ENCODE measurements around the gene ADAMTS19. TPM values are rescaled to one million over a fixed set of nuclear protein-coding genes. Genes with fewer than 3 reads are reported as not detected.

The ADAMTS19 gene
- total and polyA plus RNA-seq, 2 of the 8 experiments (the other 6 are each of a cell fraction or from before 2014, with no cell fraction given): 17.3 to 28.8 TPM

DNA sequence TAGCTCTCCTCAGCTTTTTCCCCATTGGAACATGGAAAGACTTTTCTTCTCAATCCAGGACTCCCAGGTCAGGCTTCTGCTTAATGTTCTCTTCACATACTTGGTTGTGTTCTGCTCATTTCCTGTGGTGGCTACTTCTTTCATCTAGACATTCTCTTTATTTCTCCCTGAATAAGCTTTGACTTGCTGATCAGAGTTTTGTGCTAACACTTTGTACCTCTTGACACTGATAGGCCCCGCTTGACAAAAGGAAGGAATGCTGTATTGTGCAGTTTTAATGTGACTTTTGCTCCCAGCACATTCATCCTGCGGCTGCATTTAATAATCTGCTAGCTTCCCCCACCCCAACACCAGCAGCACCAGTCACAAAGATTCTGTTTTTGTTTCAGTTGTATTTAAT, 196.9 kb downstream of the ADAMTS19 start (continued):
- TF ChIP-seq, protein P1, sequence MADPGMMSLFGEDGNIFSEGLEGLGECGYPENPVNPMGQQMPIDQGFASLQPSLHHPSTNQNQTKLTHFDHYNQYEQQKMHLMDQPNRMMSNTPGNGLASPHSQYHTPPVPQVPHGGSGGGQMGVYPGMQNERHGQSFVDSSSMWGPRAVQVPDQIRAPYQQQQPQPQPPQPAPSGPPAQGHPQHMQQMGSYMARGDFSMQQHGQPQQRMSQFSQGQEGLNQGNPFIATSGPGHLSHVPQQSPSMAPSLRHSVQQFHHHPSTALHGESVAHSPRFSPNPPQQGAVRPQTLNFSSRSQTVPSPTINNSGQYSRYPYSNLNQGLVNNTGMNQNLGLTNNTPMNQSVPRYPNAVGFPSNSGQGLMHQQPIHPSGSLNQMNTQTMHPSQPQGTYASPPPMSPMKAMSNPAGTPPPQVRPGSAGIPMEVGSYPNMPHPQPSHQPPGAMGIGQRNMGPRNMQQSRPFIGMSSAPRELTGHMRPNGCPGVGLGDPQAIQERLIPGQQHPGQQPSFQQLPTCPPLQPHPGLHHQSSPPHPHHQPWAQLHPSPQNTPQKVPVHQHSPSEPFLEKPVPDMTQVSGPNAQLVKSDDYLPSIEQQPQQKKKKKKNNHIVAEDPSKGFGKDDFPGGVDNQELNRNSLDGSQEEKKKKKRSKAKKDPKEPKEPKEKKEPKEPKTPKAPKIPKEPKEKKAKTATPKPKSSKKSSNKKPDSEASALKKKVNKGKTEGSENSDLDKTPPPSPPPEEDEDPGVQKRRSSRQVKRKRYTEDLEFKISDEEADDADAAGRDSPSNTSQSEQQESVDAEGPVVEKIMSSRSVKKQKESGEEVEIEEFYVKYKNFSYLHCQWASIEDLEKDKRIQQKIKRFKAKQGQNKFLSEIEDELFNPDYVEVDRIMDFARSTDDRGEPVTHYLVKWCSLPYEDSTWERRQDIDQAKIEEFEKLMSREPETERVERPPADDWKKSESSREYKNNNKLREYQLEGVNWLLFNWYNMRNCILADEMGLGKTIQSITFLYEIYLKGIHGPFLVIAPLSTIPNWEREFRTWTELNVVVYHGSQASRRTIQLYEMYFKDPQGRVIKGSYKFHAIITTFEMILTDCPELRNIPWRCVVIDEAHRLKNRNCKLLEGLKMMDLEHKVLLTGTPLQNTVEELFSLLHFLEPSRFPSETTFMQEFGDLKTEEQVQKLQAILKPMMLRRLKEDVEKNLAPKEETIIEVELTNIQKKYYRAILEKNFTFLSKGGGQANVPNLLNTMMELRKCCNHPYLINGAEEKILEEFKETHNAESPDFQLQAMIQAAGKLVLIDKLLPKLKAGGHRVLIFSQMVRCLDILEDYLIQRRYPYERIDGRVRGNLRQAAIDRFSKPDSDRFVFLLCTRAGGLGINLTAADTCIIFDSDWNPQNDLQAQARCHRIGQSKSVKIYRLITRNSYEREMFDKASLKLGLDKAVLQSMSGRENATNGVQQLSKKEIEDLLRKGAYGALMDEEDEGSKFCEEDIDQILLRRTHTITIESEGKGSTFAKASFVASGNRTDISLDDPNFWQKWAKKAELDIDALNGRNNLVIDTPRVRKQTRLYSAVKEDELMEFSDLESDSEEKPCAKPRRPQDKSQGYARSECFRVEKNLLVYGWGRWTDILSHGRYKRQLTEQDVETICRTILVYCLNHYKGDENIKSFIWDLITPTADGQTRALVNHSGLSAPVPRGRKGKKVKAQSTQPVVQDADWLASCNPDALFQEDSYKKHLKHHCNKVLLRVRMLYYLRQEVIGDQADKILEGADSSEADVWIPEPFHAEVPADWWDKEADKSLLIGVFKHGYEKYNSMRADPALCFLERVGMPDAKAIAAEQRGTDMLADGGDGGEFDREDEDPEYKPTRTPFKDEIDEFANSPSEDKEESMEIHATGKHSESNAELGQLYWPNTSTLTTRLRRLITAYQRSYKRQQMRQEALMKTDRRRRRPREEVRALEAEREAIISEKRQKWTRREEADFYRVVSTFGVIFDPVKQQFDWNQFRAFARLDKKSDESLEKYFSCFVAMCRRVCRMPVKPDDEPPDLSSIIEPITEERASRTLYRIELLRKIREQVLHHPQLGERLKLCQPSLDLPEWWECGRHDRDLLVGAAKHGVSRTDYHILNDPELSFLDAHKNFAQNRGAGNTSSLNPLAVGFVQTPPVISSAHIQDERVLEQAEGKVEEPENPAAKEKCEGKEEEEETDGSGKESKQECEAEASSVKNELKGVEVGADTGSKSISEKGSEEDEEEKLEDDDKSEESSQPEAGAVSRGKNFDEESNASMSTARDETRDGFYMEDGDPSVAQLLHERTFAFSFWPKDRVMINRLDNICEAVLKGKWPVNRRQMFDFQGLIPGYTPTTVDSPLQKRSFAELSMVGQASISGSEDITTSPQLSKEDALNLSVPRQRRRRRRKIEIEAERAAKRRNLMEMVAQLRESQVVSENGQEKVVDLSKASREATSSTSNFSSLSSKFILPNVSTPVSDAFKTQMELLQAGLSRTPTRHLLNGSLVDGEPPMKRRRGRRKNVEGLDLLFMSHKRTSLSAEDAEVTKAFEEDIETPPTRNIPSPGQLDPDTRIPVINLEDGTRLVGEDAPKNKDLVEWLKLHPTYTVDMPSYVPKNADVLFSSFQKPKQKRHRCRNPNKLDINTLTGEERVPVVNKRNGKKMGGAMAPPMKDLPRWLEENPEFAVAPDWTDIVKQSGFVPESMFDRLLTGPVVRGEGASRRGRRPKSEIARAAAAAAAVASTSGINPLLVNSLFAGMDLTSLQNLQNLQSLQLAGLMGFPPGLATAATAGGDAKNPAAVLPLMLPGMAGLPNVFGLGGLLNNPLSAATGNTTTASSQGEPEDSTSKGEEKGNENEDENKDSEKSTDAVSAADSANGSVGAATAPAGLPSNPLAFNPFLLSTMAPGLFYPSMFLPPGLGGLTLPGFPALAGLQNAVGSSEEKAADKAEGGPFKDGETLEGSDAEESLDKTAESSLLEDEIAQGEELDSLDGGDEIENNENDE (IDR thresholded peaks at IDR 0.05; ENCODE audit: insufficient replicate concordance, low read length): no peak
- TF ChIP-seq, protein P2, sequence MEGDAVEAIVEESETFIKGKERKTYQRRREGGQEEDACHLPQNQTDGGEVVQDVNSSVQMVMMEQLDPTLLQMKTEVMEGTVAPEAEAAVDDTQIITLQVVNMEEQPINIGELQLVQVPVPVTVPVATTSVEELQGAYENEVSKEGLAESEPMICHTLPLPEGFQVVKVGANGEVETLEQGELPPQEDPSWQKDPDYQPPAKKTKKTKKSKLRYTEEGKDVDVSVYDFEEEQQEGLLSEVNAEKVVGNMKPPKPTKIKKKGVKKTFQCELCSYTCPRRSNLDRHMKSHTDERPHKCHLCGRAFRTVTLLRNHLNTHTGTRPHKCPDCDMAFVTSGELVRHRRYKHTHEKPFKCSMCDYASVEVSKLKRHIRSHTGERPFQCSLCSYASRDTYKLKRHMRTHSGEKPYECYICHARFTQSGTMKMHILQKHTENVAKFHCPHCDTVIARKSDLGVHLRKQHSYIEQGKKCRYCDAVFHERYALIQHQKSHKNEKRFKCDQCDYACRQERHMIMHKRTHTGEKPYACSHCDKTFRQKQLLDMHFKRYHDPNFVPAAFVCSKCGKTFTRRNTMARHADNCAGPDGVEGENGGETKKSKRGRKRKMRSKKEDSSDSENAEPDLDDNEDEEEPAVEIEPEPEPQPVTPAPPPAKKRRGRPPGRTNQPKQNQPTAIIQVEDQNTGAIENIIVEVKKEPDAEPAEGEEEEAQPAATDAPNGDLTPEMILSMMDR (IDR thresholded peaks at IDR 0.05; ENCODE audit: control extremely low read depth in 1 of 3, insufficient read depth in 1 of 3, low read depth in 1 of 3, low read length in 3 of 3): no peak
